Psoas muscle (tissue), 8 donors: Measurements from ENCODE around the gene COL6A1. TPM values are rescaled to one million over a fixed set of nuclear protein-coding genes. Genes with fewer than 3 reads are reported as not detected.

ENCODE experiments used
- ATAC-seq, 4 donors: fragments of 200-7000 bp; cut with Tn5 transposase; one replicate each; pipeline ENCODE4 v1.9.1; 2020; ENCODE audit warnings: moderate library complexity in 3 of 4, mild to moderate bottlenecking in 2 of 4
- DNase-seq, 2 donors: peaks; one replicate each; pipeline ENCODE4 v3.0.0-alpha.2; 2020
- H3K27ac ChIP-seq: fragments of 200-600 bp; one replicate; pipeline ENCODE4 v1.8.0; 2022
- H3K27me3 ChIP-seq, 3 donors: fragments of 200-600 bp in 1 of 3; one replicate each; pipeline versions ENCODE4 v1.6.1 to v1.8.0; 2013 to 2022; ENCODE audit warnings: low read length in 2 of 3, mild to moderate bottlenecking in 2 of 3, moderate library complexity in 1 of 3; ENCODE audit not compliant: insufficient read depth in 3 of 3
- H3K36me3 ChIP-seq, 2 donors: fragments of 200-600 bp in 1 of 2; one replicate each; pipeline versions ENCODE4 v1.6.1 to v1.8.0; 2013 to 2022; ENCODE audit warnings: low read depth in 1 of 2, mild to moderate bottlenecking in 1 of 2, moderate library complexity in 1 of 2; ENCODE audit not compliant: insufficient read depth in 1 of 2
- H3K4me1 ChIP-seq: fragments of 200-600 bp; one replicate; pipeline ENCODE4 v1.8.0; 2022
- H3K4me3 ChIP-seq: fragments of 200-600 bp; one replicate; pipeline ENCODE4 v1.8.0; 2022; ENCODE audit warnings: mild to moderate bottlenecking
- H3K9me3 ChIP-seq: fragments of 200-600 bp; one replicate; pipeline ENCODE4 v1.8.0; 2022
- CTCF ChIP-seq: fragments of 200-600 bp; IDR thresholded peaks from one replicate; pipeline ENCODE4 v1.8.0; 2022; ENCODE audit warnings: antibody characterized with exemption
- WGBS, 3 donors: extraction: QIAGEN DNeasy Blood & Tissue Kit; methylation state at CpG; one replicate each; pipeline versions ENCODE4 v1.1.6 to v1.1.7; 2013; 5-methylcytosine and 5-hydroxymethylcytosine counted together
- intact Hi-C, 2 donors: fragments of 100-400 bp; cut with DNase I; formaldehyde crosslinking; loops; one replicate each; pipeline versions ENCODE4 v1.11.0 to v1.14.2; 2022
- polyA plus RNA-seq, 3 donors: library from polyadenylated mRNA; stranded (reverse); fragments of 200-250 nt; gene quantifications; one replicate each; pipeline ENCODE4 v1.2.3, GENCODE V29; 2013
- total RNA-seq, 4 donors: library from RNA; stranded (reverse); fragmentation: NEBNext Ultra II Directional in 2 of 4; extraction: Animal tissue kit (Norgen Biotek cat#: 25700) in 2 of 4; gene quantifications; one replicate each; pipeline versions ENCODE4 v1.2.1 to v1.2.4, GENCODE V29; 2021 to 2023
- donor health status: healthy with polysubstance abuse.
- donor health status: DM: no; HTN: no; CAD: no; lungs with moderate emphysema.
- donor health status: Bipolar disorder and iron deficiency.
- donor health status: healthy.
- donor health status: DM: yes; HTN: yes; CAD: no.
- donor health status: DM: no; HTN: no; CAD: no.
- donor health status: DM: no; HTN: no; CAD: no.
- donor health status: DM: yes; HTN: yes; CAD: no.

Gene COL6A1
- total and polyA plus RNA-seq, 7 donors = 29.4 to 83.0 (median 36.1) TPM

- Histone ChIP-seq H3K27ac (no peak overlapping the region), H3K4me1 (no peaks in the 10 kb centered on the region), H3K9me3 (peaks cover 5% of the 10 kb centered on the region), H3K27me3 (no peaks in the 10 kb centered on the region), H3K4me3 (no peak overlapping the region), H3K36me3 (no peaks in the 10 kb centered on the region)
- TF ChIP-seq CTCF = no peak
- ATAC-seq (no peak), DNase-seq (no peak)
- WGBS, 3 donors = 86 to 91% (median 88%) methylated on average over 45 to 64 of the region's 64 CpGs
- intact Hi-C loops = no loop called here
These were observed 52.1 kb downstream of the COL6A1 start for GRCh38 chr21:46033410-46034400.

GRCh38 chr21:46035809-46036695, 54.5 kb downstream of the COL6A1 start:
- 78 to 82% (median 81%) methylated on average over 45 of the region's 45 CpGs for WGBS, 3 donors
- no peaks in the 10 kb centered on the region for H3K36me3 ChIP-seq
- intact Hi-C loops = no loop called here

GRCh38 chr21:46036696-46037330, 55.2 kb downstream of the COL6A1 start:
- DNase-seq = no peak
- Histone ChIP-seq H3K4me1 (no peaks in the 10 kb centered on the region), H3K9me3 (no peaks in the 10 kb centered on the region), H3K27me3 (peaks cover 0 to 3% (median 1%) of the 10 kb centered on the region in 3 donors), H3K4me3 (no peak overlapping the region), H3K27ac (no peak overlapping the region), H3K36me3 (no peaks in the 10 kb centered on the region)
- WGBS, 3 donors = 83 to 90% (median 86%) methylated on average over 29 to 30 of the region's 30 CpGs
- intact Hi-C loops = no loop called here
- ATAC-seq = no peak
- TF ChIP-seq CTCF = no peak

More at GRCh38 chr21:46035809-46036695, 54.5 kb downstream of the COL6A1 start:
- ATAC-seq = peak; percentile 24 to 54 (median 33)
- Histone ChIP-seq H3K27me3 (peaks cover 0 to 3% (median 1%) of the 10 kb centered on the region in 3 donors), H3K4me3 (no peak overlapping the region), H3K27ac (no peak overlapping the region), H3K4me1 (no peaks in the 10 kb centered on the region), H3K9me3 (no peaks in the 10 kb centered on the region)
- DNase-seq = peak in 1 of 2 donors; percentile 71
- TF ChIP-seq CTCF = no peak
